NCI-H526 (cell line): ENCODE data around the gene PKNOX2.

Source experiments
- DNase-seq, 2 experiments: peaks; one replicate each; lab custom pipeline; 2025; lab: John Stamatoyannopoulos, UW

PKNOX2 gene, protein sequence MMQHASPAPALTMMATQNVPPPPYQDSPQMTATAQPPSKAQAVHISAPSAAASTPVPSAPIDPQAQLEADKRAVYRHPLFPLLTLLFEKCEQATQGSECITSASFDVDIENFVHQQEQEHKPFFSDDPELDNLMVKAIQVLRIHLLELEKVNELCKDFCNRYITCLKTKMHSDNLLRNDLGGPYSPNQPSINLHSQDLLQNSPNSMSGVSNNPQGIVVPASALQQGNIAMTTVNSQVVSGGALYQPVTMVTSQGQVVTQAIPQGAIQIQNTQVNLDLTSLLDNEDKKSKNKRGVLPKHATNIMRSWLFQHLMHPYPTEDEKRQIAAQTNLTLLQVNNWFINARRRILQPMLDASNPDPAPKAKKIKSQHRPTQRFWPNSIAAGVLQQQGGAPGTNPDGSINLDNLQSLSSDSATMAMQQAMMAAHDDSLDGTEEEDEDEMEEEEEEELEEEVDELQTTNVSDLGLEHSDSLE

DNA sequence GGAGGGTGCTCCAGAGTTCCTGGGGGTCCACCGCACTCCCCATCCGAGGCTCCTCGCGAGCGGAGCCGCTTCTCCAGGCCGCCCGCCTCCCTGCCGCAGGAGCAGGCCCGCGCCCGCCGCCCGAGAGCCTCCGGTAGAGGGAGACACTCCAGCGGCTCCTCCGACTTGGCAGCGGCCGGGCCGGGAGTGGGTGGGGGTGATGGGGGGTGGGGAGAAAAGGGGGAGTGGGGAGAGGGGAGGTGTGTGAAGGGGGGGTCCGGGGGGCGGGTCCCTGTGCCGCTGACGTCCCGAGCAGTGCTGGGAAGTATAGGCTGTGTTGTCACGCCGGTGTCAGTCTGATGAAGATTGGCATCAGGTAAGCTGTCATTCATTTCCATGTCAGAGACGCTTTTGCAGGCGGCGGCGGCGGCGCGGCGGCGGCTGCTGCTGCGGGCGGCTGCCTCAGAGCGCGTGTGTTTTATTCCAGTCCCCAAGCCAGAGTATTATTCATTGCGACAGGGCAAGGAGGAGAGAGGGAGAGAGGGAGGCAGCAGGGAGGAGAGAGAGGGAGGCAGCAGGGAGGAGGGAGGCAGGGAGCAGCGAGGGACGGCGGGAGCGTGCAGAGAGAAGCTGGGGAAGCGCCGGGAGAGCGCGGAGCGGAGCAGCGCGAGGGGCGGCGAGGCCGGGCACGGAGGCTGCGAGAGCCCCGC lies at the start of gene PKNOX2:
PKNOX2 (plus strand) TSS at position 330 of the 689 bp plus-strand sequence. CDS start 186,555 bp downstream, outside the sequence.
- peak; percentile 65 to 97 for DNase-seq

DNA sequence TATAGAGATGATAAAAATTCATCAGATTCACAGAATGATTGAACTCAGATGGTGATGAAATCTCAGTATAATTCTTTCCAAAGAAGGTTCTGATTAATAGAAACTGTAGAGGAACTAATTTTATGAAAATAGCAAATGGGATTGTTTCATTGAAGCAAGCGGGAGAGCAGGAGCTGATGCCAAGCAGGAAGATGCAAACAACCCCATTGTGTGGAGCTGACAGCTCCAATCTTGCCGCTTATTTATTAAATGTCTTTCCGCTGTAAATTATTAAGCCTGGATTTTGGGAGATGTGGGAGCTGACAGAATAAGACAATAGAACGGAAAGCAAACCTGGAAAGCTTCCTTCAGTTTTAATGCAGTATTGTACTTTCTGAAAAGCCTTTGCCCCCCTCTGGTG lies 47.1 kb upstream of the PKNOX2 start:
- no peak for DNase-seq

DNA sequence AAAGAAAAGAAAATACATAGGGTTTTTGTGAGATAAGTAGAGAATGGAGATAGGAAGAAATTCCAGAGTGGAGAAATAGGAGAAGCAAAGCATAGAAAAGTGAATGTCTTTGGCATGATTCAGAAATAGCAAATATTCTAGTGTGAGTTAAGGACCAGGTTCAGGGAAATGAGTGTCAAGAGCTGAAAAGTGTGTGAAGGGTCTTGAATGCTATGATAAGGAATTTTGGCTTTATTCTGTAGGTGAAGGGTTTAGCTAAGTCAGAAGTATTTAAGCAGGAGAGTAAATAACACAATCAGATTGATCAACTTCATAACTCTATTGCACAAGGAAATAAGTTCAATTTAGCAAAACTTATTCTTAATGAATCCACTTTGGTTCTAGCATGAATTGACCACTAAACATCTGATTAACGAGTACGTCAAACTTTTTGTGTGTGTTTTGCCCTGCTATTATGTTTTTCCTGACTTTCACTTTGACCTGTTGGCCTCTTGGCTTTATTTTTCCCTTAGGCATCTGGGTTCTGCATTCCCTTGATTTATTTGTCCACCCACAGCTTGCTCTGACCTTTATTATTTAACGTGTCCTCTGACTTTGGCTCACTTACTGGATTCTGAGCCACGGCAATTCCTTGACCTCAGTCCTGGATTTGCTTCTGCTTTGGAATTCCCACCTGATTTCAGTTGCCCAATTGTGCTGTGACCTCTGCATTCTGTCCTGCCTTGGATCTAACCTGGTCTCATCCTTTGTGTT lies 41.2 kb upstream of the PKNOX2 start:
- no peak for DNase-seq

- peak; percentile 39 to 67 for DNase-seq
These were observed 40.5 kb upstream of the PKNOX2 start for GRCh38 chr11:125123947-125124617.

DNA sequence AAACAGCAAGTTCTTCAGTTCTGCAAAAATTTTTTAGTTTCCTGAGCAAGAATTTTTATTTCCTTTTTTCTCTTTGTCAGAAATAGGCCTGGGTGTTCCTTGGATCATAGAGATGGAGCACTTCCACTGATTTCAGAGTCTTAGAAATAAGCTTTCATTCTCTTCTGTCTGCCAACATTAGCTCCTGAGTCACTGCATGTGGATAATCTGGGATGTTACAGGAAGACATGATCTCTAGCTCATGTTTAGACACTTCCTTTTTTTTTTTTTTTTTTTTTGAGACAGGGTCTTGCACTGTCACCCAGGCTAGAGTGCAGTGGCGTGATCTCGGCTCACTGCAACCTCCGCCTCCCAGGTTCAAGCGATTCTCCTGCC lies 39.9 kb upstream of the PKNOX2 start:
- DNase-seq: no peak

DNA sequence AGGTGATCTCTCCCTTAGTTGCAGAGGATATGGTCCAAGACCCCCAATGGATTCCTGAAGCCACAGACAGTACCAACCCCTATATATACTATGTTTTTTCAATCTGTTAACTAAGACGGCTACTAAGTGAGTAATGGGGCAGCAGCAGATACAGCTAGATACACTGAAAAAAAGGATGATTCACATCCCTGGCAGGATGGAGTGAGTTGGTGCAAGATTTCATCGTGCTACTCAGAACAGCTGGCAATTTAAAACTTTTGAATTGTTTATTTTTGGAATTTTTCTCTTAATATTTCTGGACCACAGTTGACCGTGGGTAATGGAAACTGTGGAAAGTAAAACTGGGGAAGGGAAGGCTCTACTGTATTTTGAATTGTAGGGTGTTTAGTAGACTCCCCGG lies 36.1 kb upstream of the PKNOX2 start:
- no peak for DNase-seq

DNA sequence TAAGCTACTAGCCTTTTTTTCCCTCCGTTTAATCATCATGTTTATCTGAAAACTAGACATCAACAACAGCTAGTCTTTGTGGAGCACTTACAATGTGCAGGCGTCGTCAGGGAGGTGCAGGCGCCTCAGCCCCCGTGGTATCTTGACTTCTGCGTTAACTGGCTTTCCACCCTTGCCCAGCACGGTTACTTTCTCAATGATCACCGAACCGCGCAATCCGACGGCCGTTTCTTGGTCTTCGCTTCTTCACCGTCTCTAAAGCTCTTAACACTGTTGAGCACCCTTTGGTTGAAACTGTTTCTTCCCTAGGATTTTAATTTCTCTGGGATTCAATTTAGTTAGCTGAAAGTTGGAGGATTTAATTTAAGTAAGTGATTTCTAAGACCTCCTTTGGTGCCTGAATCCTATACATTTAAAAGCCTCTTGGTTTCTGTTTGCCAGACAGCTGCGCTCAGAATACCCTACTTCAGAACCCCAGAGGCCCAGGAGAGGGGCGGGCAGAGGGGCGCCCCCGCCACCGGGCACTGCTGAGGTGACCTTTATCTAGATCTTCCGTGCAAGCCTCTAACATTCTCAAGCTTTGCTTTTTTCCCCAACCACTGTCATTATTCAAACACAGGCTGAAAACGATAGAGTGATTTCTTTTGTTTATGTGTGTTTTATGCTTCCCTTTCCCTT lies 35.1 kb upstream of the PKNOX2 start:
- no peak for DNase-seq

GRCh38 chr11:125132071-125132470 lies 32.5 kb upstream of the PKNOX2 start:
- DNase-seq: no peak

DNA sequence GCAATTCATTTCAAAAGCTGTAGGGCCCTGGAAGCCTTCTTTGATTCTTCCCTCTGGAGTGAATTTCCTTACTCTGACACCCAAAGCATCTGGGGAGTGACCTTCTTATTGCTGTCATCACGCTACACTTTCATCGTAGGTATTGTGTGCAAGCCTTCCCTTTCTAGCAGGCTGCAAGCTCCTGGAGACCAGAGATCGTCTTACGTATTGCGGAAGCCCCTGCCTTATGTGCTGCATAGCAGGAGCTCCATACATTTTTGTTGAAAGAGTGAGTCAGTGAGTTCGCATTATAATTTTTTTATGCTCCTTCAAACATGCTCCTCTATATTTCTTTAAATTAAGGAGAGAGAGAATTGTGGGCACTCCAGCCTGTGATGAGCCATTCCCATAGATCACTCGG lies 32.0 kb upstream of the PKNOX2 start:
- DNase-seq: no peak

DNA sequence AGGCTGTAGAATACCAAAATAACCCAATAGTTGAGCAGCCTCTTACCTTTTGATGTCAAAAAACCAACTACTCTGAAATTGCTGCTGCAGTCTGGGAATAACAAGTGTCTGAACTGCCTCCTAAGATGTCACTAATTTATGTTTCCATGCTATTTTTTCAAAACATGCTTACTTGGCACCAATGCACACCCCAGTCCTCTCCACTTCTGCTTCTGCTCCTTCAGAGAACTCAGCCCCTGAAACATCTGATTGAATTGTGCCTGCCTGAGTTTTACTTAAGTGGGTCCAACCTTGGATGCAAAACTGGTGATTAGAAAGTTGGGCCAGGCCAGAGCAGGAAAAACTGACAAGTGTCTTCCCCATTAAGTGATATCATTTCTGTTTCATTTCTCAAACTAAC lies 28.6 kb upstream of the PKNOX2 start:
- DNase-seq: no peak

DNA sequence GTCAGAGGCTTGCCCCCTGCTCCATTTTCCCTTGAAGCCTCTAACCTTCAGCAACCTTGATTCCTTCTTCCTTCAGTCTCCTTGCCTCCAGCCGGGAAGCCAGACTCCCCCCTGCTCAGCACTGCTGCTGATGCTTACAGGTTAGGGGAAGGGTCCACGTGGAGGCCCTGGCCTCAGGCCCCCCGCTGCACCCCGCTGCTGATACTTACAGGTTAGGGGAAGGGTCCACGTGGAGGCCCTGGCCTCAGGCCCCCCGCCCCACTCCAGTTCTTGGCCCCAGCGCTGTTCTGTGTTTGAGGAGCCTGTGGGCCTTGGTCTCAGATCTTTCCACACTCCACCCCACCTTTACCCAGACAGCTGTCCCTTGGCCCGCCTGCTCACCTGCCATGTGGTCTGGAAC lies 25.6 kb upstream of the PKNOX2 start:
- no peak for DNase-seq

DNA sequence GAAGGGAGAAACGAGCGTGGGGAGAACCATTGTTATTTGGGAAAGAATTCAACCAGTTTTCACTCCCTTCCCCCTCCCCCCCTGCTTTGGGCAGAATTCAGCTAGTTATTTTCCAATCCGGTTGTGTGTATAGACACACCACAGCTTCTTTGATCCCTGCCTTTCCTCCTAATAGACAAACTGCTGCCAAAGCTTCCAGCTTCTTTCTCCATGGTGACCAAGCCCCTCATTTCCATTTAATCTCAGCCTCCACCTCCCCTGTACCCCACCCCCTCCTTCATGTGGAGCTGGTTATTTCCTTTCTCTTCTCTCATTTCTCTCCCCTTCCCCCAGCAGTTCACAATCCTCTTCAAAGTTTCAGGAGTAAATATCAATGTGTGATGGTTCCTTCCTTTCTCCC lies 24.8 kb upstream of the PKNOX2 start:
- DNase-seq: no peak

DNA sequence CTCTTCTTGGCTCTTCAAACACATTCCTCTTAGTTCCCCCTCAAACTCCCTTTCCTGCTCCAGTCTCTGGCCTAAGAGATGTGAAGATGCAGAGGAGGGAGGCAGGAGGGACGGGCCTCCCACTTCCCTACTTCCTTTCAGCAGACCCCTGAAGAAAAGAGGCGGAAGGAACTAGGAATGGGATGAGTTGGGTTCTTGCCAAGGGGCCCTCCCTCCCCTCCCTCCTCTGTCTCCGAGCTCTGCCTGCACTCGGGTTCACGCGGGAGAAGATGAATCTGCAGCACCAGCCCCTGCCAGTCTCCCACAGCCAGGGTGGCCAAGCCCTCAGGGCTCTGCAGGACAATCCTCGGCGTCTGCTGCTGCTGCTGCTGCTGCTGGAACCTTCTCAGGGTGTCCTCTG lies 24.3 kb upstream of the PKNOX2 start:
- DNase-seq: no peak

GRCh38 chr11:125141178-125141577 lies 23.4 kb upstream of the PKNOX2 start:
- DNase-seq: no peak

DNA sequence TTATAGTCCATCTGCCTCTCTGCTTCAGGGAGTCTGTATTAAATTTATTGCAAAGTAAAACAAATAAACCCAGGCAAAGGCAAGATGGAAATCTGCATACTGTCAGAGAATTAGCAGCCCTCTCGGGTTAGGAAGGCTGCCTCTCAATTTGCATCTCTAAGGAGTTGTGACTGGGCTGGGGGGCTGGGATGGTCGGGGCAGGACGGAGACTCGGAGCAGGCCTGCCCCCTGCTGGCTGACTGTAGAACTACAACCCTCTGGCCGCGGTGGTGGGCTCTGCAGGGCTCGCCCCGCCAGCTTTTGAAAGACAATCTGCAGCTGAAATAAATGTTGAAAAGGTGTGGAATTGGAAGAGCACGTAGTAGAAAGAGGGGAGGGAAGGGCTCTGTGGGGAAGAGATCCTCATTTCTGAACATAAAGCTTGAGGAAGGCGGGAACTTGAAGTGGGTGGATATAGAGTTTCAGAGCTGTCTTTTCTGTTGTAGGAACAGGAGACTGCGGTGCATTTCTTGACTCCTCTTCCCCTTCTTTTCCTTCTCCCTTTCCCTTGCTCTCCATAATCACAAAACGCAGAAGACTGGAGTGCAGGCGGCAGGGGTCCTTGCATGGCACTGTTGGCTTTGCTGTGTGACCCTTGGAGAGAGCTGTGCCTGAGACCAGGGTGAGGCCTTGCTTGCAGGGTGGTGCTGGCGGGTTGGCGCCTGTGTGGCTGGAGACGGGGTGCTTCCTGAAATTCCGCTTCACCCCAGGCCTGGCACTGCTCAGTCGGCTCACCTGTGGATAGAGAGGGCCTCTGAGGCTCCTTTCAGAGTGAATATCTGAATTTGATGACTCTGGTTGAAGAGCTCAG lies 22.6 kb upstream of the PKNOX2 start:
- DNase-seq: peak; percentile 97 to 99

GRCh38 chr11:125146232-125146631 lies 18.3 kb upstream of the PKNOX2 start:
- peak; percentile 77 to 85 for DNase-seq

- DNase-seq: no peak
These were observed 17.3 kb upstream of the PKNOX2 start for GRCh38 chr11:125147280-125147679.

DNA sequence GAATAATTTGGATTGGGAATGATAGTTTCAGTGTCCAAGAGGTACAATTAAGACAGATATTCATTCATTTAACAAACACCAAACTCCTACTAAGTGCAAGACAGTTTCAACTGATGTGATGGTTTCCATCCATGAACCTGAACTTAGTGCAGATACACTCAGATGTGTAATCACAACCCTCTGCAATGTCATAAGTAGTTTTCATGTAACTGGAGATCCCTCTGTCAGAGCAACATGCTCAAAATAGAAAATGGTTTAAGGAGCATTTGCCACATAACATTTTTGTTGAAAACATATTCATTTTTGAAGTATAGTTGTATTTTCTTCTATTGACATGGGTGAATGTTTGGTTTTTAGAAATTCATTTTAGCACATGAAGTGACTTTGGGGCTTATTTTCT lies 16.5 kb upstream of the PKNOX2 start:
- no peak for DNase-seq

DNA sequence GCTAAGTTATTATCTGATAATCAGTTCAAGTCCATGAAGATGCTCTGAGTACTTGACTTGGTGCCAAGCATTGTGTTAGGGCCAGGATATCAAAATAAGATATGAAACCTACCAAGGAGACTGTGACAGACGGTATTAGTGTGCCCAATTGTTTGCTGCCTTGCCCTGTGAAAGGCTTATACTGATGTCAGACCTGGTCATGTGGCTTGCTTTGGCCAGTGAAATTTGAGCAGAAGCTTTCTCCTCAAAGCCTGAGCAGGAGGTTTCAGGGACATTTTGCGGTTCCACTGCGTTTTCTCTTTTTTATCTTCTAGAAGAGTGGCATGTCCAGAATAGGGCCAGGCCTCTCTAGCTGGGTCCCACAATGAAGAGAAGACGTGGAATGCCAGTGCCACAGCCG lies 15.8 kb upstream of the PKNOX2 start:
- DNase-seq: no peak

DNA sequence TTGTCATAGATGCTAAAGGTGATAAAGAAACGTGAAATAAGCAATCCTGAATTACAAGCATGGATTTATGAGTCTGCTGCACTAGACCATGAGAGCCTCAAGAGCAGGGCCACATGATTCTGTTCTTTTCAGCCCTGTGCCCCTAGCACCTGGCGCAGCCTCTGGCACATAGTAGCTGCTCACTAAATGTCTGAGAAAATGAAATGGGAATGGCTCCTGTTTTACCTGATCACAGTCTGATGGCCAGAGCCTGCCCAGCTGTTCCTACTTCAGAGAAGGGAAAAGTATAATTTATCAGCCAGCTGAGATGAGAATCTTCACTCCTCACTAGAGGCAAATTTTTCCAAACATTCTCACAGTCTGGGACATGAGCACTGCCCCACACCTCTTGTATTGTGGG lies 10.7 kb upstream of the PKNOX2 start:
- no peak for DNase-seq
